Measurements from ENCODE around the gene PRDM7. TPM values are rescaled to one million over a fixed set of nuclear protein-coding genes. Genes with fewer than 3 reads are reported as not detected.

The PRDM7 gene
- total and polyA plus RNA-seq, 2 of the 4 experiments (the other 2 are of a cell fraction) = not detected

DNA sequence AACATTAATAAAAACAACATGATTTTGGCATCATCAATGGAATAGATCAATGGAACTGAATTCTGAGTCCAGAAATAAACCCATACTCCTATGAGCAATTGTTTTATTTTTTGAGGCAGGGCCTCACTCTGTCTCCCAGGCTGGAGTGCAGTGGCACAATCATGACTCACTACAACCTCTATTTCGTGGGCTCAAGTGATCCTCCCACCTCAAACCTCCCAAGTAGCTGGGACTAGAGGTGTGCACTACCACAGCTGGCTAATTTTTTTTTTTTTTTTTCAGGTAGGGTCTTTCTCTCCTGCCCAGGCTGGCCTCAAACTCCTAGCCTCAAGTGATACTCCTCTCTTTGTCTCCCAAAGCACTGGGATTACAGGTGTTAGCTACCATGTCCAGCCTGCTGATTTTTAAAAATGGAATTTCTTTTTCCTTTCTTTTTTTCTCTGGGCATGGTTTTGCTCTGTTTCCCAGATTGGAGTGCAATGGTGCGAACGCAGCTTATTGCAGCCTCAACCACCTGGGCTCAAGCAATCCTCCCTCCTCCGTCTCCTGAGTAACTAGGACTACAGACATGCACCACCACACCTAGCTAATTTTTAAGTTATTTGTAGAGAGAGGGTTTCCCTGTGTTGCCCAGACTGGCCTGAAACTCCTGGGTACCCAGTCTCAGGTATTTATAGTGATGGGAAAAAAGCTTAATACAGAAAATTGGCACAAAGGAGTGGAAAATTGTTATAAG lies 7.3 kb upstream of the PRDM7 start:
- H3K56ac ChIP-seq (ENCODE audit: extremely low read depth, insufficient read depth, low read length) = no peak overlapping the region
- POLR2A ChIA-PET (ENCODE audit: unreplicated experiment) = no interaction called here
- in situ Hi-C loops (cut with MboI; ENCODE audit: low sequenced_read_pairs) (no loop called here), intact Hi-C loops (cut with micrococcal nuclease) (no loop called here), dilution Hi-C loops (cut with HindIII; ENCODE audit: low sequenced_read_pairs, unreplicated experiment) (no loop called here)
- no peak for ATAC-seq (ENCODE audit: low read depth)
- no peaks in the 10 kb centered on the region; the same call in 1 of the 2 replicates for H3K9me1 ChIP-seq (ENCODE audit: insufficient read depth, low read length)
- H2BK15ac ChIP-seq (ENCODE audit: low read depth, low read length) = no peak overlapping the region
- no peak overlapping the region for H3K4me2 ChIP-seq (ENCODE audit: low read depth, low read length)
- no peak overlapping the region for H2BK120ac ChIP-seq (ENCODE audit: low read depth, low read length)
- H2BK20ac ChIP-seq (ENCODE audit: low read depth, low read length) = no peak overlapping the region
- H3K79me1 ChIP-seq (ENCODE audit: low read depth in 1 of 2, low read length in 2 of 2) = no peaks in the 10 kb centered on the region
- H4K5ac ChIP-seq (ENCODE audit: low read depth, low read length) = no peak overlapping the region
- no peak overlapping the region for H3K23ac ChIP-seq (ENCODE audit: low read depth, low read length)
- CTCF ChIA-PET = no interaction called here
- no peak overlapping the region for H4K91ac ChIP-seq (ENCODE audit: insufficient read depth, low read depth, low read length)
- H3K14ac ChIP-seq (replicated peaks; ENCODE audit: low read depth, low read length) = no peak overlapping the region
- no peaks in the 10 kb centered on the region for H4K20me1 ChIP-seq (ENCODE audit: insufficient read depth, low read length)
- H3K36me3 ChIP-seq (ENCODE audit: control insufficient read depth, insufficient read depth, low read length) = no peaks in the 10 kb centered on the region
- no peak overlapping the region for H3K9ac ChIP-seq (ENCODE audit: low read depth, low read length)
- no peak overlapping the region for H2AK9ac ChIP-seq (replicated peaks; ENCODE audit: low read depth, low read length, poor library complexity)
- H2AFZ ChIP-seq (replicated peaks; ENCODE audit: low read length, poor library complexity) = no peak overlapping the region
- H3K27ac ChIP-seq (ENCODE audit: insufficient read depth, low read length) = no peak overlapping the region
- no peak overlapping the region for H2BK5ac ChIP-seq (ENCODE audit: low read depth, low read length, poor library complexity, severe bottlenecking)
- H3K18ac ChIP-seq (ENCODE audit: low read depth, low read length) = no peak overlapping the region
- WGBS, 2 experiments (ENCODE audit: extremely low coverage in 2 of 2, insufficient read length in 1 of 2) = no CpG with 5 or more reads among the region's 4 CpGs
- H4K8ac ChIP-seq (ENCODE audit: low read depth in 2 of 2, low read length in 2 of 2) = no peak overlapping the region
- H3K27me3 ChIP-seq (ENCODE audit: control insufficient read depth, insufficient read depth, low read length) = peaks cover 1% of the 10 kb centered on the region; the same call in 1 of the 2 replicates
- H2AK5ac ChIP-seq (ENCODE audit: low read depth, low read length) = no peak overlapping the region
- no peak for DNase-seq
- no peak overlapping the region for H3K4ac ChIP-seq (ENCODE audit: low read depth, low read length)
- no peak overlapping the region for H3K4me3 ChIP-seq (ENCODE audit: insufficient read depth, low read depth, low read length)
- no peaks in the 10 kb centered on the region for H3K9me3 ChIP-seq (ENCODE audit: control insufficient read depth, insufficient read depth, low read length)
- no peaks in the 10 kb centered on the region for H3K4me1 ChIP-seq (ENCODE audit: control insufficient read depth, insufficient read depth, low read length)
- no peak for TF ChIP-seq RAD21 (IDR thresholded peaks at IDR 0.05; ENCODE audit: low read length)
- no peak for TF ChIP-seq POLR2A (IDR thresholded peaks at IDR 0.05; ENCODE audit: low read depth, low read length)
- no peak for TF ChIP-seq MAFK (IDR thresholded peaks at IDR 0.05; ENCODE audit: low read depth, low read length)
- TF ChIP-seq MAZ (IDR thresholded peaks at IDR 0.05; ENCODE audit: borderline replicate concordance, low read depth, low read length) = no peak
- BruUV-seq (replicated peaks) = no TSS peak

Measured in IMR-90 (cell line).